Measurements from ENCODE around the gene MRPS2. TPM values are rescaled to one million over a fixed set of nuclear protein-coding genes. Genes with fewer than 3 reads are reported as not detected.

MRPS2 gene
- total and polyA plus RNA-seq, 12 donors: 28.6 to 82.9 (median 47.8) TPM

GRCh38 chr9:135487281-135488012 lies 13.0 kb upstream of the MRPS2 start:
- no peak for TF ChIP-seq CTCF (IDR thresholded peaks at IDR 0.05)
- no peaks in the 10 kb centered on the region for H3K4me1 ChIP-seq
- ATAC-seq (no peak), DNase-seq (no peak)
- H3K9me3 ChIP-seq: no peaks in the 10 kb centered on the region
- peaks cover 0 to 73% (median 21%) of the 10 kb centered on the region in 9 donors for H3K36me3 ChIP-seq
- no peaks in the 10 kb centered on the region for H3K27me3 ChIP-seq
- H3K27ac ChIP-seq: no peak overlapping the region
- 92 to 94% methylated on average over 40 of the region's 40 CpGs for WGBS, 2 donors
- intact Hi-C loops (cut with DNase I): no loop called here
- no peak overlapping the region for H3K4me3 ChIP-seq

- Histone ChIP-seq H3K36me3 (peaks cover 0 to 71% (median 21%) of the 10 kb centered on the region in 9 donors), H3K4me1 (no peaks in the 10 kb centered on the region), H3K27me3 (no peaks in the 10 kb centered on the region), H3K4me3 (no peak overlapping the region), H3K27ac (no peak overlapping the region), H3K9me3 (no peaks in the 10 kb centered on the region)
- TF ChIP-seq CTCF (IDR thresholded peaks at IDR 0.05): no peak
- intact Hi-C loops (cut with DNase I): no loop called here
- WGBS, 2 donors: 96 to 98% methylated on average over 18 of the region's 18 CpGs
- ATAC-seq (no peak), DNase-seq (no peak)
Measured at GRCh38 chr9:135488013-135488330, 12.5 kb upstream of the MRPS2 start.

GRCh38 chr9:135488527-135488926 lies 12.0 kb upstream of the MRPS2 start:
- DNase-seq: no peak
- Histone ChIP-seq H3K27me3 (no peaks in the 10 kb centered on the region), H3K36me3 (peaks cover 0 to 66% (median 21%) of the 10 kb centered on the region in 9 donors), H3K4me1 (no peaks in the 10 kb centered on the region), H3K9me3 (no peaks in the 10 kb centered on the region), H3K27ac (no peak overlapping the region), H3K4me3 (no peak overlapping the region)
- 86 to 91% methylated on average over 17 of the region's 17 CpGs for WGBS, 2 donors
- no peak for TF ChIP-seq CTCF (IDR thresholded peaks at IDR 0.05)
- intact Hi-C loops (cut with DNase I): no loop called here
- no peak for ATAC-seq

- Histone ChIP-seq H3K27ac (no peak overlapping the region), H3K4me1 (no peaks in the 10 kb centered on the region), H3K4me3 (no peak overlapping the region), H3K27me3 (no peaks in the 10 kb centered on the region), H3K36me3 (peaks cover 0 to 58% (median 15%) of the 10 kb centered on the region in 9 donors), H3K9me3 (no peaks in the 10 kb centered on the region)
- 88 to 89% methylated on average over 18 of the region's 18 CpGs for WGBS, 2 donors
- DNase-seq (no peak), ATAC-seq (no peak)
- TF ChIP-seq CTCF (IDR thresholded peaks at IDR 0.05): no peak
- intact Hi-C loops (cut with DNase I): no loop called here
Measured at GRCh38 chr9:135489188-135489906, 11.1 kb upstream of the MRPS2 start.

All from heart right ventricle (tissue), 16 donors.